ENCODE data around the gene CRABP2. TPM values are rescaled to one million over a fixed set of nuclear protein-coding genes. Genes with fewer than 3 reads are reported as not detected.

The CRABP2 gene
- total RNA-seq, 1 donor from 2014 or later, result 278 TPM

GRCh38 chr1:156712626-156713025, 7.2 kb upstream of the CRABP2 start:
- peaks cover 22% of the 10 kb centered on the region for H3K4me1 Mint-ChIP-seq (ENCODE audit: low read depth, unreplicated experiment)
- no peaks in the 10 kb centered on the region for H3K9me3 ChIP-seq (ENCODE audit: insufficient read depth, low read depth, low read length)
- H3K27me3 ChIP-seq (ENCODE audit: insufficient read depth, low read length), result no peaks in the 10 kb centered on the region
- H3K4me3 Mint-ChIP-seq (ENCODE audit: unreplicated experiment), result no peak overlapping the region
- H3K4me1 ChIP-seq (ENCODE audit: insufficient read depth, low read length), result peaks cover 38% of the 10 kb centered on the region
- no peaks in the 10 kb centered on the region for H3K79me2 ChIP-seq (ENCODE audit: insufficient read depth, low read length)
- no peak overlapping the region for H3K27ac ChIP-seq (ENCODE audit: low read depth, low read length)
- no peak overlapping the region for H2AFZ ChIP-seq (ENCODE audit: low read depth, low read length)
- peaks cover 19% of the 10 kb centered on the region for H3K36me3 Mint-ChIP-seq (ENCODE audit: low read depth, unreplicated experiment)
- no peak for DNase-seq (ENCODE audit: low read depth)
- no peak for TF ChIP-seq EZH2 (IDR thresholded peaks at IDR 0.05; ENCODE audit: insufficient read depth, low read length)
- no peak for TF ChIP-seq CTCF (IDR thresholded peaks at IDR 0.05; ENCODE audit: insufficient read depth, low read depth, low read length)
- H3K27ac Mint-ChIP-seq (ENCODE audit: unreplicated experiment), result no peak overlapping the region
- H3K4me3 ChIP-seq (ENCODE audit: insufficient read depth, low read depth, low read length), result no peak overlapping the region
- no peaks in the 10 kb centered on the region for H3K36me3 ChIP-seq (ENCODE audit: insufficient read depth, low read length)
- peak overlapping the region; percentile 16 for H3K4me2 ChIP-seq (ENCODE audit: low read length)
- H4K20me1 ChIP-seq (ENCODE audit: insufficient read depth, low read length), result no peaks in the 10 kb centered on the region
- FAIRE-seq, result no peak
- H3K9ac ChIP-seq (ENCODE audit: low read length), result no peak overlapping the region
- no peaks in the 10 kb centered on the region for H3K27me3 Mint-ChIP-seq (ENCODE audit: low read depth, unreplicated experiment)
- no peaks in the 10 kb centered on the region for H3K9me3 Mint-ChIP-seq (ENCODE audit: unreplicated experiment)

DNA sequence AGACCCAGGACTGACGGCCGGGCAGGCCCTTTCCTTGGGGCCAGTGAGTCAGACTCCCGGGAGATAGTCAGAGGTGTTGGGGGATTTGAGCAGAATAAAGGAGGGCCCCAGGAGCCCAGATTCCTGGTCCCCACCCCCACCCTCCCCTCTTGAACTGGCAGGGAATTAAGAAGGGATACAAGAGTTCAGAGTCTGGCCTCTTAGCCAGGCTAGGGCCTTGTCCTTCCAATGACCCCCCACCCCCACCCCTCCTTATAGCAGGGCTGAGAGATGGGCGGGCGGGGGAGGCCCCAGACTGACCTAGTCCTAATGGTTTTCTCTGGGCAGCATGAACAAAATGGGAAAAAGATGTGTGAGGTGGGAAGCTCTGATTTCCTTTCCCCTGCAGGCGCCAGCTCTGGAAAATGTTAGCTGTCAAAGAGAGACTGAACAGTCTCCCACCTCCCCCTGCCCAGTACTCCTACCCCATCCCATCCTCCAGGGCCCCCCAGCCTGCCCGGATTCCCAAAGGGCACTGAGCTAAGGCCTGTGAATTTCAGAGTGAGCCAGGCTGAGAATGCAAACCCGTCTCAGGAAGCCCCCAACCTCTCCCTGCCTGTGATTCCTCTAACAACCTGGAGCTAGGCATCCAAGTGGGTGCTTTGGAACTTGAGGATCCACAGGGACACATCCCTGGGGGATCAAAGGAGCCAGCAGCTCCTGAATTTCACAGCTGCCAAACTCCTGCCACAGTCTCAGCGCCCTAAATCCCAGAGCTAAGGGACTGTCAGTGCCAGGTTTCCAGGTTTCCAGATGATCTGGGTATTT, 5.8 kb upstream of the CRABP2 start:
- peaks cover 52% of the 10 kb centered on the region for H3K4me1 ChIP-seq (ENCODE audit: insufficient read depth, low read length)
- H3K4me1 Mint-ChIP-seq (ENCODE audit: low read depth, unreplicated experiment), result peaks cover 31% of the 10 kb centered on the region
- peaks cover 13% of the 10 kb centered on the region for H3K36me3 Mint-ChIP-seq (ENCODE audit: low read depth, unreplicated experiment)
- no peak overlapping the region for H2AFZ ChIP-seq (ENCODE audit: low read depth, low read length)
- H3K36me3 ChIP-seq (ENCODE audit: insufficient read depth, low read length), result no peaks in the 10 kb centered on the region
- no peaks in the 10 kb centered on the region for H3K27me3 ChIP-seq (ENCODE audit: insufficient read depth, low read length)
- H3K27me3 Mint-ChIP-seq (ENCODE audit: low read depth, unreplicated experiment), result no peaks in the 10 kb centered on the region
- H3K9me3 Mint-ChIP-seq (ENCODE audit: unreplicated experiment), result no peaks in the 10 kb centered on the region
- FAIRE-seq, result no peak
- H3K4me3 ChIP-seq (ENCODE audit: insufficient read depth, low read depth, low read length), result no peak overlapping the region
- H3K27ac Mint-ChIP-seq (ENCODE audit: unreplicated experiment), result peak overlapping the region; percentile 41
- H4K20me1 ChIP-seq (ENCODE audit: insufficient read depth, low read length), result no peaks in the 10 kb centered on the region
- no peak overlapping the region for H3K27ac ChIP-seq (ENCODE audit: low read depth, low read length)
- no peak overlapping the region for H3K9ac ChIP-seq (ENCODE audit: low read length)
- H3K4me3 Mint-ChIP-seq (ENCODE audit: unreplicated experiment), result no peak overlapping the region
- DNase-seq (ENCODE audit: low read depth), result no peak
- peak overlapping the region; percentile 47 for H3K4me2 ChIP-seq (ENCODE audit: low read length)
- no peaks in the 10 kb centered on the region for H3K9me3 ChIP-seq (ENCODE audit: insufficient read depth, low read depth, low read length)
- TF ChIP-seq CTCF (IDR thresholded peaks at IDR 0.05; ENCODE audit: insufficient read depth, low read depth, low read length) (no peak), EZH2 (IDR thresholded peaks at IDR 0.05; ENCODE audit: insufficient read depth, low read length) (no peak)
- no peaks in the 10 kb centered on the region for H3K79me2 ChIP-seq (ENCODE audit: insufficient read depth, low read length)

Measured in astrocyte (in vitro differentiated cells and primary cell).